A549 (cell line): ENCODE data around the gene MAP3K19.

Experiments used
- ESRRA ChIP-seq: fragments of 150-350 bp; IDR thresholded peaks from 2 replicates; pipeline ENCODE4 v1.6.1; 2014; ENCODE audit warnings: mild to moderate bottlenecking, low read length, borderline replicate concordance
- TF ChIP-seq, protein P1 (sequence below): fragments of >200 bp; sonication (Bioruptor Twin); formaldehyde crosslinking; IDR thresholded peaks from 3 replicates; pipeline ENCODE4 v1.5.1; 2016

DNA sequence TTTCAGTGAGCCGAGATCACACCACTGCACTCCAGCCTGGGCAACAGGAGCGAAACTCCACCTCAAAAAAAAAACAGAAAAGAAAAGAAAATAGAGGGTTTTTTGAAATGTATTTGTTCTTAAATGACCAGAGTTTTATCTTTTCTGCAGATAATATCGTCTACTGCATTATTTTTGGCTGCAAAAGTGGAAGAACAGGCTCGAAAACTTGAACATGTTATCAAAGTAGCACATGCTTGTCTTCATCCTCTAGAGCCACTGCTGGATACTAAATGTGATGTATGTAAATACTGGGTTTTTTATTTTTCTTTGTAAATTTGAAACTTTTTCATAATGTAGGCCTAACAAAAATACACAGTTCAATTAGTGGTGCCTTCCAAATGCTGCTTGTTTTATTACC lies 110.6 kb downstream of the MAP3K19 start:
- TF ChIP-seq, protein P1, sequence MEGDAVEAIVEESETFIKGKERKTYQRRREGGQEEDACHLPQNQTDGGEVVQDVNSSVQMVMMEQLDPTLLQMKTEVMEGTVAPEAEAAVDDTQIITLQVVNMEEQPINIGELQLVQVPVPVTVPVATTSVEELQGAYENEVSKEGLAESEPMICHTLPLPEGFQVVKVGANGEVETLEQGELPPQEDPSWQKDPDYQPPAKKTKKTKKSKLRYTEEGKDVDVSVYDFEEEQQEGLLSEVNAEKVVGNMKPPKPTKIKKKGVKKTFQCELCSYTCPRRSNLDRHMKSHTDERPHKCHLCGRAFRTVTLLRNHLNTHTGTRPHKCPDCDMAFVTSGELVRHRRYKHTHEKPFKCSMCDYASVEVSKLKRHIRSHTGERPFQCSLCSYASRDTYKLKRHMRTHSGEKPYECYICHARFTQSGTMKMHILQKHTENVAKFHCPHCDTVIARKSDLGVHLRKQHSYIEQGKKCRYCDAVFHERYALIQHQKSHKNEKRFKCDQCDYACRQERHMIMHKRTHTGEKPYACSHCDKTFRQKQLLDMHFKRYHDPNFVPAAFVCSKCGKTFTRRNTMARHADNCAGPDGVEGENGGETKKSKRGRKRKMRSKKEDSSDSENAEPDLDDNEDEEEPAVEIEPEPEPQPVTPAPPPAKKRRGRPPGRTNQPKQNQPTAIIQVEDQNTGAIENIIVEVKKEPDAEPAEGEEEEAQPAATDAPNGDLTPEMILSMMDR = no peak
- no peak for TF ChIP-seq ESRRA
